Measurements from ENCODE around the gene TBC1D22A.

DNA sequence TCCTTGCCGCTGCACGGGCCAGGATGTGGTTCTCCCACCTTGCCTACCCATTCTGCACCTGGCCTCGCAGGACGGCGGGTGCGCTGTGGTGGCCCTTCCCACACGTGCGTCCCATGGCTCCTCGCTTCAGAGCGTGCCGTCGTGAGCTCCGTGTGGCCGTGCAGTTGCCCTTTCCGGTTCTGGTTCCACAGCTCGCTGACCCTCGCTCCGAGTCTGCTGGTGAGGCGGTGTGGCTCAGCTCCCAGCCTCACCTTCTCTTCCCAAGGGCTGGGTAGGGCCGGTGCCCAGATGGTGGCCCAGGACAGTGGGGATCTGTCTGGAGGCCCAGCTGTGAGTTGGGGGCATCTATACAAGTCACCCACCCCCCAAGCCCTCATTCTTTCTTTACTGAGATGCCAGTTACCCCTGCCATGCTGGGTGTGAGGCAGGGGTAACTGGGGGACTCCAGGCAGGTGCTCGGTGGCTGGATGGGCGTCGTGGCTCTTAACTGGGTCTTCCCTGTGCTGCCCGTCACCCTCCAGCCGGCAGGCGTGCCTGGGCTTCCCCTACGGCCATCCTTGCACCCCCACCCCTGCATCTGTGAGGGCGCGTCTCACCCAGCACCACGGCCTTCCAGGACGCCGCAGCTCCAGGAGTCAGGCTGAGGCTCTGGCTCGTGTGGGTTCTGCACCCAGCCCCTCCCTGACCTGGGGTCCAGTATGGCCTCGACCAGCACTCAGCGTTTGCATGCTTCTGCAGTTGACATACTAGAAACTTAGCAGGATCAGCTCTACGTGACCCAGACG is 395.2 kb downstream of the TBC1D22A start:
- TF ChIP-seq CTCF (conservative IDR thresholded peaks at IDR 0.05; ENCODE audit: low read length), result no peak
- TF ChIP-seq EZH2phosphoT487 (IDR thresholded peaks at IDR 0.05; ENCODE audit: borderline replicate concordance, low read depth, low read length), result no peak

Measured in OCI-LY7 (cell line).